ENCODE measurements around the gene FARS2. TPM values are rescaled to one million over a fixed set of nuclear protein-coding genes. Genes with fewer than 3 reads are reported as not detected.

The FARS2 gene
- total and polyA plus RNA-seq, 4 donors = 9.2 to 31.4 (median 19.4) TPM

- 99% methylated on average over 4 of the region's 4 CpGs for WGBS, 2 donors
- H3K9ac ChIP-seq (ENCODE audit: insufficient read depth in 1 of 2, low read length in 2 of 2) = no peak overlapping the region
- peaks cover 0 to 8% (median 3%) of the 10 kb centered on the region in 4 donors for H3K9me3 ChIP-seq (ENCODE audit: control insufficient read depth in 4 of 4, insufficient read depth in 3 of 4, low read length in 3 of 4)
- no peak for DNase-seq
- no peaks in the 10 kb centered on the region for H3K4me1 ChIP-seq (ENCODE audit: control insufficient read depth in 5 of 5, insufficient read depth in 5 of 5, low read length in 5 of 5)
- H3K27me3 ChIP-seq (ENCODE audit: control insufficient read depth in 3 of 3, insufficient read depth in 3 of 3, low read length in 2 of 3) = no peaks in the 10 kb centered on the region
- H3K4me3 ChIP-seq = no peak overlapping the region
- ATAC-seq (ENCODE audit: insufficient read depth, low FRiP score) = no peak
- H3K36me3 ChIP-seq (ENCODE audit: control insufficient read depth in 4 of 4, insufficient read depth in 4 of 4, low read length in 4 of 4) = no peaks in the 10 kb centered on the region
- TF ChIP-seq CTCF (IDR thresholded peaks at IDR 0.05; ENCODE audit: control extremely low read depth, extremely low read depth) = no peak
- H3K27ac ChIP-seq (ENCODE audit: low read depth in 1 of 2, low read length in 1 of 2) = no peak overlapping the region
Measured at GRCh38 chr6:5640614-5641013, 379.3 kb downstream of the FARS2 start.

- no peak overlapping the region for H3K9ac ChIP-seq (ENCODE audit: insufficient read depth in 1 of 2, low read length in 2 of 2)
- H3K4me3 ChIP-seq = no peak overlapping the region
- DNase-seq = no peak
- H3K27ac ChIP-seq (ENCODE audit: low read depth in 1 of 2, low read length in 1 of 2) = no peak overlapping the region
- WGBS, 2 donors = 91 to 92% methylated on average over 4 of the region's 4 CpGs
- no peaks in the 10 kb centered on the region for H3K36me3 ChIP-seq (ENCODE audit: control insufficient read depth in 4 of 4, insufficient read depth in 4 of 4, low read length in 4 of 4)
- no peak for TF ChIP-seq CTCF (IDR thresholded peaks at IDR 0.05; ENCODE audit: control extremely low read depth, extremely low read depth)
- no peaks in the 10 kb centered on the region for H3K27me3 ChIP-seq (ENCODE audit: control insufficient read depth in 3 of 3, insufficient read depth in 3 of 3, low read length in 2 of 3)
- H3K9me3 ChIP-seq (ENCODE audit: control insufficient read depth in 4 of 4, insufficient read depth in 3 of 4, low read length in 3 of 4) = peaks cover 0 to 8% (median 3%) of the 10 kb centered on the region in 4 donors
- no peak for ATAC-seq (ENCODE audit: insufficient read depth, low FRiP score)
- no peaks in the 10 kb centered on the region for H3K4me1 ChIP-seq (ENCODE audit: control insufficient read depth in 5 of 5, insufficient read depth in 5 of 5, low read length in 5 of 5)
Measured at GRCh38 chr6:5644523-5645185, 383.3 kb downstream of the FARS2 start.

- ATAC-seq (ENCODE audit: insufficient read depth, low FRiP score) = no peak
Measured at GRCh38 chr6:5645328-5646290, 384.3 kb downstream of the FARS2 start.

More at GRCh38 chr6:5645328-5646290, 384.3 kb downstream of the FARS2 start:
- Histone ChIP-seq H3K27ac (ENCODE audit: low read depth in 1 of 2, low read length in 1 of 2) (no peak overlapping the region), H3K4me1 (ENCODE audit: control insufficient read depth in 5 of 5, insufficient read depth in 5 of 5, low read length in 5 of 5) (no peaks in the 10 kb centered on the region), H3K27me3 (ENCODE audit: control insufficient read depth in 3 of 3, insufficient read depth in 3 of 3, low read length in 2 of 3) (no peaks in the 10 kb centered on the region), H3K9ac (ENCODE audit: insufficient read depth in 1 of 2, low read length in 2 of 2) (no peak overlapping the region), H3K4me3 (no peak overlapping the region), H3K9me3 (ENCODE audit: control insufficient read depth in 4 of 4, insufficient read depth in 3 of 4, low read length in 3 of 4) (peaks cover 0 to 4% (median 1%) of the 10 kb centered on the region in 4 donors), H3K36me3 (ENCODE audit: control insufficient read depth in 4 of 4, insufficient read depth in 4 of 4, low read length in 4 of 4) (no peaks in the 10 kb centered on the region)
- no peak for TF ChIP-seq CTCF (IDR thresholded peaks at IDR 0.05; ENCODE audit: control extremely low read depth, extremely low read depth)
- DNase-seq = no peak
- 88% methylated on average over 13 of the region's 13 CpGs for WGBS, 2 donors
